Activated T-cell treated with anti-CD3 and anti-CD28 coated beads, Interleukin-2, amount 50 U/mL, for 24 hours (primary cell): ENCODE results near the gene LPIN3.
A peak's percentile ranks its signal among the peaks of the same experiment; 100 is the strongest.

Experiments used
- DNase-seq: peaks from one replicate; pipeline ENCODE4 v3.0.0-alpha.2; 2020
- H3K27ac Mint-ChIP-seq: 2 replicates; pipeline ENCODE4 v1.8.0; 2020; ENCODE audit warnings: mild to moderate bottlenecking, mixed read lengths
- H3K27me3 Mint-ChIP-seq: 2 replicates; pipeline ENCODE4 v1.8.0; 2020; ENCODE audit warnings: mixed read lengths
- H3K36me3 Mint-ChIP-seq: 2 replicates; pipeline ENCODE4 v1.8.0; 2020; ENCODE audit warnings: low read depth, mixed read lengths
- H3K4me1 Mint-ChIP-seq: 2 replicates; pipeline ENCODE4 v1.8.0; 2020; ENCODE audit warnings: low read depth, mixed read lengths
- H3K4me3 Mint-ChIP-seq: 2 replicates; pipeline ENCODE4 v1.8.0; 2020; ENCODE audit warnings: mild to moderate bottlenecking, moderate library complexity, mixed read lengths
- H3K9me3 Mint-ChIP-seq: 2 replicates; pipeline ENCODE4 v1.8.0; 2020; ENCODE audit warnings: mixed read lengths

The LPIN3 gene

DNA sequence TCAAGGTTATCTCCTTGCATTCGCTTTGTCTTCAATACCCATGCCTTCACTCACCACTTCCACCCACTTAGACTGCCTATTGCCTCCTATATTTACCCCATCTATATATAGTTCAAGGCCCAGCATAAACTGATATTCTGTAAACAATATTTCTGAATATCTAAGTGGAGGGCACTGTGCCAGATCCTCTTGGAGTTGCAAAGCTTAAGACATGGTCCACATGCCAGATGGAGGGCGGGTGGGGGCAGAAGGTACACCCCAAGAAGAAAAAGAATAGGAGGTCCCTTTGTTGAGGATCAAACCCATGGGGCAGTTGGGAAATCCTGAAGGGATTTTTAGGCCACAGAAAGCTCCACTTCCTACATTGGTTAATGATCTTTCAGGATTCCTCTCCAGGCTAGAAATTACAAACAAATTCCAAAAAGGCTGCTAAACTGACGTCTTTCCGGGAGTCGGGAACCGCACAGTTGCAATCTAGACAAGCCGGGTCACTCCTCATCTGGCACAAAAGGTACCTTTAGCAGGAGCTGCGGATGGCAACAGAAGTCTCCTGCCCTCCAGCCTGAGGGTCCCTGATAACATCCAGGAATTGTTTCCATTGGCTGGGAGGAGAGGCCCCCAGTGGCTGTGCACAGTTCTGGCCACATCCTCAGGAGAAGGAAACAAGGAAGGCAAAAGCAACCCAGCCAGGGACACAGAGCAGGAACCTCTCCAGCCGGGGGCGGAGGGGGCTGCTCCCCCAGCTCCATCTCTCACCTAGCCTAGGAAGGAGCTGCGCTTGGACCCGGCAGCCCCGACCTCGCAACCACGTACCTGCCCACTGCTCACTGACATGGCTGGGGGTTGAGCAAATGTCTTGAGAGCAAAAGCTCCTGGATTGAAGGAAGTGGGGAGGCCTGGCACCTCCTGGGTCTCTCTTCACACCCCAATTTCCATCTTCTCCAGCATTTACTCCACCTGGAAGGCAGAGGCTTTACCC lies 5.9 kb upstream of the LPIN3 start:
- Mint-ChIP-seq H3K4me3 (no peak overlapping the region), H3K27me3 (peaks cover 6% of the 10 kb centered on the region)

GRCh38 chr20:41335591-41335990 lies 5.0 kb upstream of the LPIN3 start:
- no peak for DNase-seq
- Mint-ChIP-seq H3K27me3 (peaks cover 6% of the 10 kb centered on the region), H3K27ac (no peak overlapping the region), H3K4me1 (peaks cover 6% of the 10 kb centered on the region), H3K36me3 (no peaks in the 10 kb centered on the region), H3K9me3 (no peaks in the 10 kb centered on the region), H3K4me3 (no peak overlapping the region)

More for the DNA sequence above, 5.9 kb upstream of the LPIN3 start:
- Mint-ChIP-seq H3K27ac (no peak overlapping the region), H3K4me1 (peaks cover 5% of the 10 kb centered on the region), H3K36me3 (no peaks in the 10 kb centered on the region), H3K9me3 (no peaks in the 10 kb centered on the region)
- no peak for DNase-seq

GRCh38 chr20:41336711-41337492 lies 3.7 kb upstream of the LPIN3 start:
- peaks cover 6% of the 10 kb centered on the region for H3K27me3 Mint-ChIP-seq
- H3K4me3 Mint-ChIP-seq = no peak overlapping the region
- H3K4me1 Mint-ChIP-seq = peaks cover 6% of the 10 kb centered on the region
- no peak for DNase-seq
- H3K36me3 Mint-ChIP-seq = no peaks in the 10 kb centered on the region
- H3K9me3 Mint-ChIP-seq = no peaks in the 10 kb centered on the region
- H3K27ac Mint-ChIP-seq = no peak overlapping the region

GRCh38 chr20:41339957-41340326 lies 679 bp upstream of the LPIN3 start:
- Mint-ChIP-seq H3K27me3 (peaks cover 6% of the 10 kb centered on the region), H3K27ac (peak overlapping the region; percentile 38), H3K4me1 (peaks cover 6% of the 10 kb centered on the region), H3K4me3 (peak overlapping the region; percentile 72), H3K36me3 (no peaks in the 10 kb centered on the region), H3K9me3 (no peaks in the 10 kb centered on the region)
- peak; percentile 92 for DNase-seq

DNA sequence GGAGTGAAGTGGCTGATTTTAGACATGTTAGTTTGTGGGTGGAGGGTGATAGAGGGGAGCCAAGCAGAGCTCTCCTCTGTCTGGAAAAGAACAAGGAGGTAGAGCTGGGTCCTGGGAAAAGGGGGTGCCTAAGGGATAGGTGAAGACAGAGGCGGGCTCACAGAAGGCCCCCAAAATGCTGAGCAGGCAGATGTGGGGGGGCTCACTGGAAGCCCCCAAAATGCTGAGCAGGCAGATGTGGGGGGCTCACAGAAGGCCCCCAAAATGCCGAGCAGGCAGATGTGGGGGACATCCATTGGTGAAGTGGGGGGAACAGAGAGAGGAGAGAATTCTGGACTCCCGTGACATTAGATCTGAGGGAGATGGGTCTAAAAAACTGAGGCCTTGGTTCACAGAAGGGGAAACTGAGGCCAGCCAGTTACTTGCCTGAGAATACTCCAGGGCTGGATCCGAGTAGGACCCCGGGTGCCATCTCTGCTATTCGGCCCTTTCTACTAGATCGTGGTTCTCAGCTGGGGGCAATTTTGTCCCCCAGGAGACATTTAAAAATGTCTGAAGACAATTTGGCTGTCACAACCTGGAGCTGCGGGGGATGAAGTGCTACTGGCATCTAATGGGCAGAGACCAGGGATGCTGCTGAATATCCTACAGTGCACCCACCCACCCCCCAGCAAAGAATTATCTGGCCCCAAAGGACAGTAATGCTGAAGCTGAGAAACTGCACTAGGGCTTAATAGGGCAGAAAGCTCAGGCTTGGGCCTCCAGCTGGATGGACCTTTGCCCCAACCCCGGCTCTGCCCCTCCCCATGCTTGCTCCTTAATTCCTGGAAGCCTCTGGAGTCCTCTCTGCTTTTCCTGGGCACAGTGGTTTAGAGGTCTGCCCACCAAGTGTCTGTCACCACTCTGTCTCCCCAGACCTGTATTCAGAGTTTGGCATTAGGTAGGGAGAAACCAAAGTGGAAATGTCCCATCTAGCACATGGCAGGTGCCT lies 2.1 kb downstream of the LPIN3 start:
- no peaks in the 10 kb centered on the region for H3K36me3 Mint-ChIP-seq
- no peak overlapping the region for H3K4me3 Mint-ChIP-seq
- H3K27ac Mint-ChIP-seq = no peak overlapping the region
- peaks cover 6% of the 10 kb centered on the region for H3K27me3 Mint-ChIP-seq
- no peak for DNase-seq
- no peaks in the 10 kb centered on the region for H3K9me3 Mint-ChIP-seq
- H3K4me1 Mint-ChIP-seq = peaks cover 6% of the 10 kb centered on the region

DNA sequence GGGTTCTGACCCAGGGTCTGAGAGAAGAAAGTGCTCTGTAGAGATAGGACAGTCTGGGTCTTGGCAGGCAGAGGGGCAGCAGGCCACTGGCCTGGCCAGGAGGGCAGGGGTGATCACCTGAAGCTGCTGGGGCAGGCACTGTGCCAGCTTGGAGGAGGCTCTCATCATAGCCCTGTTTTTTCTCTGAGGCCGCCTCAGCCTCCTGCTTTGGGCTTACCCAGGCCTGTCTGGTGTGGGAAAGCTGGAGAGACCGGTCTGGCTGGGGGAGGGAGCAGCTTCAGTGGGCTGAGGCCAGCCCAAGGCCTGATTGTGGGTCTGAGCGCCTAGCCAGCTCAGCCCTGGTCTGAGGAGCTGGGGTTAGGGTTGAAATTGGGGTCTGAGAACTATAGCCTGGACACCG lies 3.9 kb downstream of the LPIN3 start:
- Mint-ChIP-seq H3K36me3 (no peaks in the 10 kb centered on the region), H3K9me3 (no peaks in the 10 kb centered on the region), H3K4me3 (no peak overlapping the region), H3K27me3 (peaks cover 1% of the 10 kb centered on the region), H3K4me1 (peaks cover 6% of the 10 kb centered on the region), H3K27ac (no peak overlapping the region)
- DNase-seq = no peak

DNA sequence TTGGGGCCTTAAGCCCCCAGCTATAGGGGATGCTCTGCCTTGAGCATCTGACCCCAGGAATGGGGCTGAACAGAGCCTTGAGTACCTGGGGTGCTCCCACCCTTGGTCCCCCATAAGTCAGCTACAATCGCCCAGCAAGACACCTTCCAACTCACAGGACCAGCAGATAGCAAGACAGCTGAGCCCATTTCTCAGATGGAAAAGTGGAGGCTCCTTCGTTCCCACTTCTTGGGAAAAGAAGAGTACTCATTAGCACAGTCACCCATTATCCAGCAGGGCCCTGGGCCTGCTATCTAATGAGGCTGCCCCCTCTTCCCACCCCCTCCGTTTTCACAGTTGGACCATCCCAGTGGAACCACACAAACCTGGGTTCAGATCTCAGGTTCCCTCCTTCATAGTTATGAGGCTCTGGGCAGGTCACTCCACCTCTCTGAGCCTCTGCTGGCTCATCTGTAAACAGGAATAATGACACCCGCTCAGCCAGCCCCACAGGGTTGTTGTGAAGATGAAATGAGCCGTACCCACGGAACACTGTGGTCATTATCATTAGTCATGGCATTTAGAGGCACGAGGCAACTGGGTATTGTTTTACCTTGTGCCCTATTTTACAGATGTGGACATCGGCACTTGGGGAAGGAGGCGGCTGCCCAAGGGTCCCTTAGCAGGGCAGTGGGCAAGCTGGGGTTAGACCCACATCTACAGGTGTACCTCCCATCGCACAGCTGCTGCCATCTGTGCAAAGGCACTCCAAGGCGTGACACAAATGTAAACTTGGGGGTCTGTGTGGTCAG lies 4.5 kb downstream of the LPIN3 start:
- Mint-ChIP-seq H3K4me1 (peaks cover 4% of the 10 kb centered on the region), H3K4me3 (no peak overlapping the region), H3K36me3 (no peaks in the 10 kb centered on the region), H3K27me3 (no peaks in the 10 kb centered on the region), H3K27ac (no peak overlapping the region), H3K9me3 (no peaks in the 10 kb centered on the region)
- DNase-seq = no peak

DNA sequence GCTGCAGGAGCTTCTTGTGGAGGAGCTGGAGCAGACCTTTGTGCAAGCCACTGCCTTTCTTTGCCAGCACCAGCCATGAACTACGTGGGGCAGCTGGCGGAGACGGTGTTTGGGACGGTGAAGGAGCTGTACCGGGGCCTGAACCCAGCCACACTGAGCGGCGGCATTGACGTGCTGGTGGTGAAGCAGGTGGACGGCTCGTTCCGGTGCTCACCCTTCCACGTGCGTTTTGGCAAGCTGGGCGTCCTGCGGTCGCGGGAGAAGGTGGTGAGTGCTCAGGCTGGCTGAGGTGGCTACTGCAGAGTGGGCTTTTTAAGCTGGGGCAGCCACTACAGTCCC lies 5.1 kb downstream of the LPIN3 start:
- no peak for DNase-seq
- Mint-ChIP-seq H3K27me3 (no peaks in the 10 kb centered on the region), H3K27ac (no peak overlapping the region), H3K4me1 (no peaks in the 10 kb centered on the region), H3K36me3 (no peaks in the 10 kb centered on the region), H3K4me3 (no peak overlapping the region), H3K9me3 (no peaks in the 10 kb centered on the region)

- no peaks in the 10 kb centered on the region for H3K9me3 Mint-ChIP-seq
- no peaks in the 10 kb centered on the region for H3K36me3 Mint-ChIP-seq
- DNase-seq = no peak
- H3K27ac Mint-ChIP-seq = no peak overlapping the region
- no peaks in the 10 kb centered on the region for H3K4me1 Mint-ChIP-seq
- no peaks in the 10 kb centered on the region for H3K27me3 Mint-ChIP-seq
- no peak overlapping the region for H3K4me3 Mint-ChIP-seq
Measured at GRCh38 chr20:41347523-41348429, 7.2 kb downstream of the LPIN3 start.

- no peaks in the 10 kb centered on the region for H3K9me3 Mint-ChIP-seq
- no peaks in the 10 kb centered on the region for H3K36me3 Mint-ChIP-seq
- DNase-seq = no peak
- H3K4me1 Mint-ChIP-seq = no peaks in the 10 kb centered on the region
- H3K27me3 Mint-ChIP-seq = no peaks in the 10 kb centered on the region
- H3K27ac Mint-ChIP-seq = no peak overlapping the region
- no peak overlapping the region for H3K4me3 Mint-ChIP-seq
Measured at GRCh38 chr20:41348430-41349172, 8.0 kb downstream of the LPIN3 start.

- Mint-ChIP-seq H3K9me3 (no peaks in the 10 kb centered on the region), H3K4me3 (no peak overlapping the region), H3K27me3 (no peaks in the 10 kb centered on the region), H3K27ac (no peak overlapping the region), H3K4me1 (no peaks in the 10 kb centered on the region), H3K36me3 (no peaks in the 10 kb centered on the region)
- DNase-seq = no peak
Measured at GRCh38 chr20:41349266-41349665, 8.6 kb downstream of the LPIN3 start.

GRCh38 chr20:41349943-41350342 lies 9.3 kb downstream of the LPIN3 start:
- H3K4me1 Mint-ChIP-seq = no peaks in the 10 kb centered on the region
- H3K36me3 Mint-ChIP-seq = no peaks in the 10 kb centered on the region
- no peaks in the 10 kb centered on the region for H3K9me3 Mint-ChIP-seq
- H3K4me3 Mint-ChIP-seq = no peak overlapping the region
- no peak for DNase-seq
- no peak overlapping the region for H3K27ac Mint-ChIP-seq
- H3K27me3 Mint-ChIP-seq = no peaks in the 10 kb centered on the region
